A549 treated with RU486 at 1 μM for 4 hours (cell line): Measurements from ENCODE around the gene DNAJB7. TPM values are rescaled to one million over a fixed set of nuclear protein-coding genes. Genes with fewer than 3 reads are reported as not detected.

Source experiments
- total RNA-seq: library from RNA; stranded (reverse); fragments of 200-300 nt; extraction: Qiagen RNA extraction; gene quantifications from 5 replicates; pipeline ENCODE4 v1.2.3, GENCODE V29; 2022; ENCODE audit warnings: low read depth

The DNAJB7 gene
- not detected in 5 replicates for total RNA-seq

DNA sequence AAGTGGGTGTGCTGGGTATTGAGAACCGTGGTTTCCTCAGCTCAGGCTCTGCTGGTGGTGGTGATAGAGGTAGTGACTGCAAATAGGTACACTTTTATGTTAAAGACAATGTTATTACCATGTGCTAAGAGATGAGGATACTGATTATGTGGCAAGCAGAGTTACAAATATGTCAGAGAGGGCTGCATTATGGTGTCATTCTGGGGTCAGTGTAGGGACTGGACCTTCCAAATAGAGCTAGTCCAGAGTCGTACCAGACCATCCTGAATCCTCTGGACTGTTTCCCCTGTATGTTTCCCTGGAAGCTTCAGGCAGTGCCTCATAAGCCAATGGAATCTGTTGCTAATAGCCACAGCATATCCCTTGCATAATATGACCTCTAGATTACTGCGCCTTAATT lies at the start of gene DNAJB7:
Gene DNAJB7 (minus strand): TSS at position 101 of the 400 bp plus-strand sequence. CDS start 119 bp downstream, outside the sequence.

DNA sequence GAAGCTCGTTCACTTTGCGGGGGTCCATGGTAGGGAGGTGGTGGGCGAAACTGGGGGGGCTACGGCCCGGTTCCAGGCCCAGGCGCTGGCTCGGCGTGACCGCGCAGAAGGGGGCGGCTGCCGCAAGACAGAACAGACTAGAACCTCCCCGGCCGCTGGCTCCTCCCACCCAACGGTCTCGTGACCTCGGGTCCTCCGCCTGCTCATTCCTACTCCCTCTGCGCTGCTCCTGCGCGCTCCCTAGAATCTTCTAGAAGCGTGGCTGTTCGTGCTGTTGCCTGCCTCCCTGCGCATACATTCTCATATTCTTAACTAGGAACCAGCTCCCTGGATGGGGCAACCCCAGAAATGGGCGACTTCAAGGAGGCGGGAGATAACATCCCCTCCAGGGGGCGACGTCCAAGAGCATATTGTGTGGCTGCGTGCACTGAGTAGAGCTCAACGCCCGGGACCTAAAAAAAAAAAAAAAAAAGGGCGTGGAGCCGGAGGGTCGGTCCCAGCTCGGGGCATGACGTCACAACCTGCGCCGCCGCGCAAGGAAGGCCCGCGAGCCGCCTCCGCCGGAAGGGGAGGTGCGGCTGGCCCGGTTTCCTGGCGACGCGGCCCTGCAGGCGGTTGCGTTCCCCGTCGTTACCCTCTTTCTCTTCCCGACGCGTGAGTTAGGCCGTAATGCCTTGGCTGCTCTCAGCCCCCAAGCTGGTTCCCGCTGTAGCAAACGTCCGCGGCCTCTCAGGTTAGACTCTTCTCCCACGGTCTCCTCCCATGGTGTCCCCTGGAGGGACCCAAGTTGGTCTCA lies 5.2 kb downstream of the DNAJB7 start, which contains the start of the genes ST13 and XPNPEP3:
Gene ST13 (minus strand): TSS at position 127 of the 796 bp plus-strand sequence. CDS start 99 bp downstream, at position 28.
Gene XPNPEP3 (plus strand): TSS at position 636 of the 796 bp plus-strand sequence. CDS start 34 bp downstream, at position 670.

DNA sequence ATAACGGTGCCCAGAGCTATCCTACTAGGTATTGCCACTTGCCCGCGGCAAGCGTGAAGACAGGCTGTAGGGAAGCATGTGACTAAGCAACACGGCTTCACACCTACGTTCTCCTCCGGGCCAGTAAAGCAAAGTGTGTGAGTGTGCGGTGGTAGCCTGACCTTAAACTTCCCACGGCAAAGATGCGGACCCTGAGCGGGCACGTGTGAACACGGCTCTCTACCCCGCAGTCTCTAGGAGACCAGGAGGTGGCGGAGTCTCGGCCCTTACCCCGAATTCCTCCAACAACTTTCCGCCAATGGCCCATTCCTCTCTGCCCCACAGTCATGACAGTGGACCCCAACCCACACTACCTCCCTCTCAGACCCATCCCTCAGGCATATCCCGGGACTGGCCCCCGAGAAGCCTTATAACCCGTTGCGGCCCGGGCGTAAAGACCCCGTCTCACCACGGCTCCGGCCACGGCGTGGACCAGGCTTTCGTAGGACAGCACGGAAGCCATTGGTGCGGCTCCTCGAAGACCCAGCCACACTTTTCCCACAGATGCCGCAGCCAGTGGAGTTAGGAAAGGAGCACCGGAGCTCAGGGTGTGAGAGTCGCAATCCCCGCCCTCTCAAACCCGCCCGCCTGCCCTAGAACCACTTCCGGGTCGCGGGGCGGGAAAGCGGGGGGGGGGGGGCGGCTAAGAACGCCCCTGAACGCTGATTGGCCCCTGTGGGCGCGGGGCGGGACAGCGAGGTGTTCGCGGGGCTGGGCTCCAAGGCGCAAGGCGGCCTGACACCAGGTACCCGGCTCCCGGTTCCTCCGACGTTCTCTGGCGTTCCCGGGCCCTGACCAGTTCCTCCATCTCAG lies 42.9 kb downstream of the DNAJB7 start, which contains the start of gene SLC25A17:
Gene SLC25A17 (minus strand): TSS at position 600 of the 852 bp plus-strand sequence. CDS start 98 bp downstream, at position 502.

Other genes with a start within 250 kb of the DNAJB7 start
- gene MRTFA, start 225.4 kb downstream of the DNAJB7 start, total RNA-seq = 31.5 to 45.7 TPM (median 39.5 TPM) in 5 replicates
- not detected in 5 replicates for gene MCHR1, start 182.6 kb downstream of the DNAJB7 start, total RNA-seq
- 20.8 to 29.4 TPM (median 23.1 TPM) in 5 replicates for gene SLC25A17, start 42.8 kb downstream of the DNAJB7 start, total RNA-seq
- gene ST13, start 5.5 kb downstream of the DNAJB7 start, total RNA-seq = 155 to 185 TPM (median 164 TPM) in 5 replicates
- 7.3 to 12.4 TPM (median 9.0 TPM) in 5 replicates for gene XPNPEP3, start 5.0 kb downstream of the DNAJB7 start, total RNA-seq
- 53.1 to 57.2 TPM (median 54.3 TPM) in 5 replicates for gene RBX1, start 89.3 kb upstream of the DNAJB7 start, total RNA-seq
- gene EP300, start 230.5 kb upstream of the DNAJB7 start, total RNA-seq = 17.5 to 24.8 TPM (median 21.0 TPM) in 5 replicates